Tibial artery (tissue), 4 donors: ENCODE measurements around the gene CHAT.

Experiments
- DNase-seq, 2 donors: peaks; one replicate each; pipeline ENCODE4 v3.0.0-alpha.2; 2019
- H3K27ac ChIP-seq, 2 donors: fragments of 200-600 bp; sonication (generic) in 1 of 2; 1 replicate in 1 of 2; 2 replicates in 1 of 2; pipeline ENCODE4 v1.5.1; 2018 to 2019; ENCODE audit warnings: mild to moderate bottlenecking in 1 of 2
- H3K27me3 ChIP-seq, 2 donors: fragments of 200-600 bp; sonication (generic) in 1 of 2; one replicate each; pipeline versions ENCODE4 v1.5.1 to v1.6.0; 2016 to 2019
- H3K36me3 ChIP-seq, 3 donors: fragments of 200-600 bp; sonication (generic) in 2 of 3; one replicate each; pipeline ENCODE4 v1.5.1; 2016 to 2019; ENCODE audit warnings: mild to moderate bottlenecking in 2 of 3
- H3K4me1 ChIP-seq, 4 donors: fragments of 200-600 bp; sonication (generic) in 2 of 4; 1 replicate in 3 of 4; 2 replicates in 1 of 4; pipeline ENCODE4 v1.5.1; 2016 to 2019
- H3K4me3 ChIP-seq, 2 donors: fragments of 200-600 bp; sonication (generic) in 1 of 2; 1 replicate in 1 of 2; 2 replicates in 1 of 2; pipeline ENCODE4 v1.5.1; 2018 to 2019; ENCODE audit warnings: mild to moderate bottlenecking in 2 of 2
- H3K9me3 ChIP-seq, 3 donors: fragments of 200-600 bp; sonication (generic) in 1 of 3; one replicate each; pipeline ENCODE4 v1.5.1; 2016 to 2019
- CTCF ChIP-seq, 2 experiments: fragments of 200-600 bp in 1 of 2; fragments of 450-650 bp in 1 of 2; IDR thresholded peaks; one replicate each; pipeline ENCODE4 v1.5.1; 2017 to 2019; ENCODE audit warnings: antibody characterized with exemption in 2 of 2, mild to moderate bottlenecking in 1 of 2, moderate library complexity in 1 of 2
- intact Hi-C: fragments of 100-400 bp; cut with DNase I; formaldehyde crosslinking; loops from one replicate; pipeline ENCODE4 v1.15.0; 2023; ENCODE audit warnings: low total_unique reads

The CHAT gene

DNA sequence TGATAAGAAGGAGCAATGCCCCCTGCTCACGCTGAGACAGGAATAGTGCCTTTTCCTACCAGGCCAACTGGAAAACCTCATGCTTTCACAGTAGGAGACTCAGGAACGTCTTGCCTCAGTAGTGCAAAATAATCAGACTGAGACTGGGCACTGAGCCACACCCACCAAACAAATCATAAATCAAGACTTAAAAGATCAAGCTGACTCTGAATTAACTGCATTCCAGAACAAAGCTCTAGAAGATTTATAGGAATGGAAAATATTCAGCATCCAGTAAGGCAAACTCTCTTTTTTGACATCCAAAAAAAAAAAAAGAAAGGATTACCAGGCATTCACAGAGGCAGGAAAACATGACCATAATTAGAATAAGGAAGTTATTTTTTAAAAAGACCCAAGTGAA, 34.2 kb upstream of the CHAT start:
- Histone ChIP-seq H3K27ac (no peak overlapping the region), H3K4me1 (peaks cover 0 to 9% (median under 1%) of the 10 kb centered on the region in 4 donors), H3K4me3 (no peak overlapping the region), H3K9me3 (no peaks in the 10 kb centered on the region), H3K27me3 (no peaks in the 10 kb centered on the region), H3K36me3 (no peaks in the 10 kb centered on the region)
- no peak for TF ChIP-seq CTCF (IDR thresholded peaks at IDR 0.05)
- DNase-seq = no peak
- intact Hi-C loops = no loop called here

DNA sequence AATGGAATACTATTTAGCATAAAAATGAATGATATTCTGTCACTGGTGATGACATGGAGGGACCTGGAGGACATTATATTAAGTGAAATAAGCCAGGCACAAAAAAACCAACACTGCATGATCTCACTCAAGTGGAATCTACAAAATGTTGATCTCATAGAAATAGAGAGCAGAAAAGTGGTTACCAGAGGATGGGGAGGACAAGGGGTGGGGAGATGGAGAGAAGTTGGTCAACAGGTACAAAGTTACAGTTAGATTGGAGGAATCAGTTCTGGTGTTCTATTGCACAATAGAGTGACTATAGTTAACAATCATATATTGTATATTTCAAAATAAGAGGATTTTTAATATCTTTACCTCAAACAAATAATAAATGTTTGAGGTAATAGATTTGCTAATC, 28.4 kb upstream of the CHAT start:
- intact Hi-C loops = no loop called here
- TF ChIP-seq CTCF (IDR thresholded peaks at IDR 0.05) = no peak
- no peak overlapping the region for H3K4me3 ChIP-seq
- H3K4me1 ChIP-seq = peaks cover 0 to 2% (median 0%) of the 10 kb centered on the region in 4 donors
- H3K27ac ChIP-seq = no peak overlapping the region
- no peaks in the 10 kb centered on the region for H3K9me3 ChIP-seq
- DNase-seq = no peak
- H3K27me3 ChIP-seq = no peaks in the 10 kb centered on the region
- H3K36me3 ChIP-seq = no peaks in the 10 kb centered on the region

GRCh38 chr10:49587981-49588380, 25.9 kb upstream of the CHAT start:
- H3K36me3 ChIP-seq = no peaks in the 10 kb centered on the region
- TF ChIP-seq CTCF (IDR thresholded peaks at IDR 0.05) = no peak
- no peak for DNase-seq
- no peak overlapping the region for H3K27ac ChIP-seq
- no peaks in the 10 kb centered on the region for H3K4me1 ChIP-seq
- H3K4me3 ChIP-seq = no peak overlapping the region
- intact Hi-C loops = no loop called here
- no peaks in the 10 kb centered on the region for H3K9me3 ChIP-seq
- no peaks in the 10 kb centered on the region for H3K27me3 ChIP-seq

GRCh38 chr10:49592726-49593563, 20.9 kb upstream of the CHAT start:
- peak; percentile 66 to 86 for TF ChIP-seq CTCF (IDR thresholded peaks at IDR 0.05)
- DNase-seq = peak in 1 of 2 donors; percentile 47
- Histone ChIP-seq H3K36me3 (no peaks in the 10 kb centered on the region), H3K27ac (no peak overlapping the region), H3K27me3 (peaks cover 0 to 11% of the 10 kb centered on the region in 2 donors), H3K4me1 (no peaks in the 10 kb centered on the region), H3K9me3 (no peaks in the 10 kb centered on the region), H3K4me3 (no peak overlapping the region)
- intact Hi-C loops = no loop called here

GRCh38 chr10:49593564-49593875, 20.3 kb upstream of the CHAT start:
- Histone ChIP-seq H3K4me3 (no peak overlapping the region), H3K4me1 (no peaks in the 10 kb centered on the region), H3K36me3 (no peaks in the 10 kb centered on the region), H3K27ac (no peak overlapping the region), H3K9me3 (no peaks in the 10 kb centered on the region), H3K27me3 (peaks cover 0 to 11% of the 10 kb centered on the region in 2 donors)
- no peak for DNase-seq
- no peak for TF ChIP-seq CTCF (IDR thresholded peaks at IDR 0.05)
- intact Hi-C loops = no loop called here
